CD4-positive, alpha-beta T cell (primary cell): ENCODE measurements around the gene PRDM16. TPM values are rescaled to one million over a fixed set of nuclear protein-coding genes. Genes with fewer than 3 reads are reported as not detected.

Source experiments
- ATAC-seq: fragments of 200-7000 bp; cut with Tn5 transposase; one replicate; pipeline ENCODE4 v1.10.0; 2022; ENCODE audit warnings: mild to moderate bottlenecking; ENCODE audit not compliant: poor library complexity
- CTCF ChIA-PET: fragments of 350-600 bp; sonication (Branson Sonifier 250); formaldehyde crosslinking; loops from one replicate; lab custom pipeline; 2021; ENCODE audit warnings: antibody characterized with exemption, inconsistent platforms; lab: Charles Lee
- POLR2A ChIA-PET: fragments of 350-600 bp; sonication (Branson Sonifier 250); formaldehyde crosslinking; loops from one replicate; lab custom pipeline; 2021; ENCODE audit warnings: antibody characterized with exemption, inconsistent platforms; lab: Charles Lee
- DNase-seq, 14 experiments: peaks; one replicate each; pipeline ENCODE4 v3.0.0-alpha.2; 2013 to 2020; ENCODE audit warnings: mixed read lengths in 2 of 14
- H3K27ac ChIP-seq, 2 donors: one replicate each; pipeline versions ENCODE4 v1.5.1 to v1.7.0; 2013; ENCODE audit warnings: low read length in 2 of 2, low read depth in 1 of 2, mild to moderate bottlenecking in 1 of 2
- H3K27me3 ChIP-seq, 2 experiments: 1 replicate in 1 of 2; 2 replicates in 1 of 2; pipeline versions ENCODE4 v1.6.1 to v1.7.0; 2013; ENCODE audit warnings: low read length in 2 of 2, control low read depth in 1 of 2, mild to moderate bottlenecking in 1 of 2, moderate library complexity in 1 of 2; ENCODE audit not compliant: insufficient read depth in 2 of 2, control insufficient read depth in 1 of 2
- H3K36me3 ChIP-seq: one replicate; pipeline ENCODE4 v1.6.1; 2013; ENCODE audit warnings: low read length, control low read depth; ENCODE audit not compliant: insufficient read depth
- H3K4me1 ChIP-seq: one replicate; pipeline ENCODE4 v1.6.1; 2013; ENCODE audit warnings: low read length, control low read depth; ENCODE audit not compliant: insufficient read depth
- H3K4me3 ChIP-seq: one replicate; pipeline ENCODE4 v1.5.1; 2013; ENCODE audit warnings: mild to moderate bottlenecking, low read length, moderate library complexity
- H3K9me3 ChIP-seq, 2 experiments: 1 replicate in 1 of 2; 2 replicates in 1 of 2; pipeline versions ENCODE4 v1.6.1 to v1.7.0; 2013; ENCODE audit warnings: low read length in 2 of 2, mild to moderate bottlenecking in 2 of 2, control low read depth in 1 of 2, moderate library complexity in 1 of 2; ENCODE audit not compliant: control insufficient read depth in 1 of 2, insufficient read depth in 1 of 2
- H3K27ac Mint-ChIP-seq: one replicate; pipeline ENCODE4 v1.8.0; 2020; ENCODE audit warnings: mixed read lengths
- H3K27me3 Mint-ChIP-seq: one replicate; pipeline ENCODE4 v1.8.0; 2021; ENCODE audit warnings: mixed read lengths
- H3K36me3 Mint-ChIP-seq: one replicate; pipeline ENCODE4 v1.8.0; 2021; ENCODE audit warnings: low read depth, mixed read lengths
- H3K4me1 Mint-ChIP-seq: one replicate; pipeline ENCODE4 v1.8.0; 2021; ENCODE audit warnings: low read depth, mixed read lengths
- H3K4me3 Mint-ChIP-seq: one replicate; pipeline ENCODE4 v1.8.0; 2020; ENCODE audit warnings: mild to moderate bottlenecking, mixed read lengths
- H3K9me3 Mint-ChIP-seq: one replicate; pipeline ENCODE4 v1.8.0; 2020; ENCODE audit warnings: mixed read lengths
- intact Hi-C, 2 experiments: fragments of 100-400 bp; cut with DNase I in 1 of 2; cut with micrococcal nuclease in 1 of 2; formaldehyde crosslinking; loops; one replicate each; pipeline versions ENCODE4 v1.15.1 to v1.9.0; 2023 to 2025; cut with DNase I, micrococcal nuclease
- total RNA-seq, 174 experiments: library from RNA in 2 of 174; stranded (reverse) in 2 of 174; gene quantifications; one replicate each; pipeline ENCODE4 v1.2.3 and lab custom pipeline; 2021 to 2026
- TF ChIP-seq, protein P1 (sequence below): fragments of 200-600 bp; IDR thresholded peaks from one replicate; pipeline ENCODE4 v1.8.0; 2022; ENCODE audit warnings: antibody characterized with exemption, mild to moderate bottlenecking

The PRDM16 gene
- total RNA-seq, 2 experiments from 2014 or later: not detected

DNA sequence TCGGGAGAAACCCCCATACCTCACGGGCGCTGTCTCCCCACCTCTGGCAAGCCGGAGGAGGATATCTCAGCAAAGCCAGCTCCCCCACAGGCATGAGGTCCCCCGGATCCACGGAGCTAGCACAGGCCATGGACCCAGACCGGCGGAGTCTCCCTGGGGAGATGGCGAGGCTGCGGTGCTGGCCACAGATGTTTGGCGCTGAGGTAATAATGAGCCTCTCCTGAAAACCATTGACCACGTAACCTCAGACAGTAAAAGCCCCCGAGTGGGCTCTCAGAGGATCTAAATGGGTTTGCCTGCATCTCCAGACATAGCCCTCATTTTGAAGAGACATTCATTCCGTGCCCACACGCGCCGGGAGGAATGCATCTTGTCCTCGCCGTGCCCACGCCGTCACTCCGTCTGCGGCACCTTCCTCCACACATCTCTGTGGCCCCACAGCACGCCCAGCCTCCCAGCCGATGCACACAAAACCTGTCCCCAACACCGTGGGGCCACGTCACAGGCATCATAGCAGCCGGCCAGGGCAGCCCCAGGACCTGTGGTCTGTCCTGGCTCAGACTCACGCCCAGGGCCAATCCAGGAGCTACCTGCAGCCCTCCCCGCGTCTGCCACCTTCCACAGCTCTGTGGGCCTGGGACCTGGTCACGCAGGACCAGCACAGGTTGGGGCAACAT lies 150.9 kb downstream of the PRDM16 start:
- Mint-ChIP-seq H3K9me3 (no peaks in the 10 kb centered on the region), H3K27me3 (no peaks in the 10 kb centered on the region), H3K4me3 (no peak overlapping the region), H3K4me1 (no peaks in the 10 kb centered on the region), H3K27ac (no peak overlapping the region), H3K36me3 (no peaks in the 10 kb centered on the region)
- DNase-seq: no peak
- H3K4me3 ChIP-seq: no peak overlapping the region
- no peak for ATAC-seq
- no peaks in the 10 kb centered on the region for H3K36me3 ChIP-seq
- H3K4me1 ChIP-seq: no peaks in the 10 kb centered on the region
- peaks cover 0 to 17% of the 10 kb centered on the region in 2 experiments for H3K9me3 ChIP-seq
- no peaks in the 10 kb centered on the region for H3K27me3 ChIP-seq
- intact Hi-C loops: no loop called here
- ChIA-PET CTCF (no interaction called here), POLR2A (no interaction called here)
- TF ChIP-seq, protein P1, sequence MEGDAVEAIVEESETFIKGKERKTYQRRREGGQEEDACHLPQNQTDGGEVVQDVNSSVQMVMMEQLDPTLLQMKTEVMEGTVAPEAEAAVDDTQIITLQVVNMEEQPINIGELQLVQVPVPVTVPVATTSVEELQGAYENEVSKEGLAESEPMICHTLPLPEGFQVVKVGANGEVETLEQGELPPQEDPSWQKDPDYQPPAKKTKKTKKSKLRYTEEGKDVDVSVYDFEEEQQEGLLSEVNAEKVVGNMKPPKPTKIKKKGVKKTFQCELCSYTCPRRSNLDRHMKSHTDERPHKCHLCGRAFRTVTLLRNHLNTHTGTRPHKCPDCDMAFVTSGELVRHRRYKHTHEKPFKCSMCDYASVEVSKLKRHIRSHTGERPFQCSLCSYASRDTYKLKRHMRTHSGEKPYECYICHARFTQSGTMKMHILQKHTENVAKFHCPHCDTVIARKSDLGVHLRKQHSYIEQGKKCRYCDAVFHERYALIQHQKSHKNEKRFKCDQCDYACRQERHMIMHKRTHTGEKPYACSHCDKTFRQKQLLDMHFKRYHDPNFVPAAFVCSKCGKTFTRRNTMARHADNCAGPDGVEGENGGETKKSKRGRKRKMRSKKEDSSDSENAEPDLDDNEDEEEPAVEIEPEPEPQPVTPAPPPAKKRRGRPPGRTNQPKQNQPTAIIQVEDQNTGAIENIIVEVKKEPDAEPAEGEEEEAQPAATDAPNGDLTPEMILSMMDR: no peak
- no peak overlapping the region for H3K27ac ChIP-seq

DNA sequence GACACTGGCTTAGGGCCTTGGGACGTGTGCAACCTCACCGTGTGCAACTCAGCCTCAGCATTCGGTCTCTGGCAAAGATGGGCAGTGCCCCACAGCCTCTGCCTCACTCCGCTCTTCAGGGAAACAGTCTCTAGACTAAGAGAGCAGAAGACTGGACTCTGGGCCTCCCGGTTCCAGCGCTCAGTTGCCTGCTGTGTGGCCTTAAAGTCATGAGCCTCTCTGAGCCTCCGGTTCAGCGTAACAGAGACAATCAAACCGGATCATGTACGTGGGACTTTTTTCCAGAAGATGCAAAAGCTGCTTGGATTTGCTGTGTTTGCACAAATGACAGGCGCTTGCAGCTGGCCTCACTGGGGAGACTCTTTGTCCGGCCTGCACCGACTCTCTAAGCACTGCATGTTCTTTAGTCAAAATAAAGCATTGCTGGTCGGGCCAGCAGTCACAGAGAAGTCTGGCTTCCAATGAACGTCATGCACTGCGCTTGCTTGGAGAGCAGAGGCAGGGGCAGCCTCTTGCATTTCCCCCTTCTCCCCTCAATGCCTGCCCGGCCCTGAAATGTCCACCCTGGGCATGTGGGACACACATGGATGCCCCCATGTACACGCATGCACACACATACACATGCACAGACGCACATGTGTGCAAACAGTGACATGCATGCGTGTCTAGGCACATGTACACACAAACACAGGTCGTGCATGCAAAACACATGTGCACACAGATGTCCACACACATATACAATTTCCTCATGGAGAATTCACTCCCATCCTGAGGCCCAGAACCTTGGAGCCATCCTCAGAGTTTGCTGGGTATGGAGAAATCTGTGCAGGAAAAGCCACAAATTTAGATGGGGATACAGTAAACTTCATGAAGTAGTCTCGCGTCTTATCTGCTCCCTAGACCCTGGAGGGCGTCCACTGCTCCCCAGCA lies 152.4 kb downstream of the PRDM16 start:
- Mint-ChIP-seq H3K4me1 (no peaks in the 10 kb centered on the region), H3K27me3 (no peaks in the 10 kb centered on the region), H3K9me3 (no peaks in the 10 kb centered on the region), H3K36me3 (no peaks in the 10 kb centered on the region), H3K4me3 (no peak overlapping the region), H3K27ac (no peak overlapping the region)
- TF ChIP-seq, protein P1: no peak
- intact Hi-C loops: no loop called here
- Histone ChIP-seq H3K9me3 (peaks cover 0 to 11% of the 10 kb centered on the region in 2 experiments), H3K27ac (no peak overlapping the region), H3K36me3 (no peaks in the 10 kb centered on the region), H3K27me3 (no peaks in the 10 kb centered on the region), H3K4me3 (no peak overlapping the region), H3K4me1 (no peaks in the 10 kb centered on the region)
- DNase-seq: no peak
- no peak for ATAC-seq
- ChIA-PET CTCF (no interaction called here), POLR2A (no interaction called here)

DNA sequence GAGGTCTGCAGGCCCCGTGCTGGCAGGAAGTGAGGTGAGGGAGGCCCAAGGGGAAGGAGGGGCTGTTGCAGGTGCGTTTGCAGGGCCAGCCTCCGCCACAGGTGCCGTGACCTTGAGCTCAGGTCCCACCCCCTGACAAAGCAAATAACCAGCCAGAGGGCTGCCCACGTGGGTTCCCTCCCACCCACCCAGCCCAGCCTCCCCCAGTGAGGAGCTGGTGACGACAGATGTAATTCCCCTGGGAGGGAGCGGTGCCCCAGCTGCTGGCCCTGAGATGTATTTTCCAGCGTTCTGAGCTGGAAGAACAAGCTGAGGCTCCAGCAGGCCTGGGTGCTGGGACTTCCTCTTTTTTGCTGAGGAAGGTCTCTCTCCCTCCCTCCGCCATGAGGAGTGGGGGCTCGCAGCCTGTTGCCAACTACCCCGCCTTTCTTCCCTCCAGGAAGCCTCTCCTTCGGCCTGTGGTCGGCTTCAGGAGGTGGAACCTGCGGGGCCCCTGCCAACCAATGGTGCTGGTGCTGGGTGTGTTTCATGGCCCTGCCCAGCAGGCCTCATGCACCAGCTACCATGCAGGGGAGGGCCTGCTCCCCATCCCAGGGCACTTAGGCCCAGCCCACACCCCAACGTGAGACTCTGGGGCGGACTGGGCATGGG lies 153.2 kb downstream of the PRDM16 start:
- intact Hi-C loops: no loop called here
- ChIA-PET POLR2A (no interaction called here), CTCF (no interaction called here)
- DNase-seq (no peak), ATAC-seq (no peak)
- Histone ChIP-seq H3K9me3 (peaks cover 0 to 11% of the 10 kb centered on the region in 2 experiments), H3K4me1 (no peaks in the 10 kb centered on the region), H3K27ac (no peak overlapping the region), H3K4me3 (no peak overlapping the region), H3K36me3 (no peaks in the 10 kb centered on the region), H3K27me3 (no peaks in the 10 kb centered on the region)
- H3K27me3 Mint-ChIP-seq: no peaks in the 10 kb centered on the region
- no peak overlapping the region for H3K4me3 Mint-ChIP-seq
- H3K27ac Mint-ChIP-seq: no peak overlapping the region
- no peaks in the 10 kb centered on the region for H3K9me3 Mint-ChIP-seq
- no peaks in the 10 kb centered on the region for H3K36me3 Mint-ChIP-seq
- no peaks in the 10 kb centered on the region for H3K4me1 Mint-ChIP-seq
- TF ChIP-seq, protein P1: no peak
